GM19467 (cell line): ENCODE results near the gene GLDN.

ENCODE experiments used
- ATAC-seq: cut with Tn5 transposase; IDR thresholded peaks from one replicate; pipeline ENCODE4 v1.9.1; 2021; ENCODE audit warnings: mild to moderate bottlenecking, moderate library complexity; ENCODE audit not compliant: unreplicated experiment

GLDN gene

GRCh38 chr15:51356147-51356546 lies 14.7 kb downstream of the GLDN start:
- ATAC-seq: no peak

GRCh38 chr15:51356983-51357382 lies 15.5 kb downstream of the GLDN start:
- ATAC-seq: no peak

- no peak for ATAC-seq
Observed at GRCh38 chr15:51359981-51360380, 18.5 kb downstream of the GLDN start.

DNA sequence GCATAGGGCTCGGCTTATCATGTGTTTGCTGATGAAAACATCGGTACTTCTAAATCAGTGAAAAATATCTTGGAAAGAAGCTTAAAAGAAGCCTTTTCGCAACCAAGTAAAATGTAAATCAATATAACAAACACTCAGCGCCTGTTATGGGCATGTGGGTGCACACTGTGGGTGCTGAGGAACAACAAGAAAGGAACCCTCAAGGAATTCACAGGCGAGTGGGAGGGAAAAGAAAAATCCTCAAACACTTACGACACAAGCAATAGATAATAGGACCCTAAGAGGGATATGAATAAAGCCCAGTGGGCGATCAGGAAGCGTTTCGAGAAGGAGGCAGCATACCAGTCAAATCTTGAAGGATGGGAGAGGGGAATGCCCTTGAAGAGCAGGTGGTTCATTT lies 21.9 kb downstream of the GLDN start:
- no peak for ATAC-seq

DNA sequence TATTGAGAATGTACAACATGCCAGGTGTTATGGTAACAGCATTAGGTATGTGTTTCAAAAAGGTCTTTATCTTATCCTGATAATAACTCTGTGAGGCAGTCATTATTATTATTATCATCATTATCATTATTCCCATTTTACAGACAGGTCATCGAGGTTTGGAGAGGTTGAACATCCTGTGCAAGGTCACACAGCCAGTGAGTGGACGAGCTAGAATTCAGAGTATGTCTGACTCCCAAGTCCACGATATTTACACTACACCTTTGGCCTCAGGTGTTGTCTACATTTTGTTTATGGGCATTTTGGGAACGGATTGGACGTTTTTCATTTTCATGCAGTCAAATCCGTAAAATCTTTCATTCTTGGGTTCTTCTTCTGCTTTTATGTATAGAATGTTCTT lies 24.0 kb downstream of the GLDN start:
- no peak for ATAC-seq

DNA sequence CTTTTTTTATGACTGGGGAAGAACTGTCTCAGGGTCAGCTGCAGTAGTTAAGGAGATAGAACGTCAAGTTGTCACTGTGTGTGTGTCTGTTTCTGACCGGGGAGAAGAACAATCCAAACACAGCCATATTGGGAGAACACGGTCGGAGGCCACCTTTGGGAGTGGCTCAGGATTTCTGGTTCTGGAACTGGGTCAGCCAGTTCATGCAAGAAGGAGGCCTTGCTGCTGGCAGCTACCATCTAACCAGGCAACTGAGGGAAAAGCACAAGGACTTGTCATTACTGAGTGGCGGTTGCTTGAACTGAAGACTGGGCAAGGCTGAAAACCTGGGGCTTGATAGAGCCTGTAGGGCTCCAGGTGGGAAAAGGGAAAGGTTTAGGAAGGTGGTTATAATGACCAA lies 24.6 kb downstream of the GLDN start:
- ATAC-seq: no peak

DNA sequence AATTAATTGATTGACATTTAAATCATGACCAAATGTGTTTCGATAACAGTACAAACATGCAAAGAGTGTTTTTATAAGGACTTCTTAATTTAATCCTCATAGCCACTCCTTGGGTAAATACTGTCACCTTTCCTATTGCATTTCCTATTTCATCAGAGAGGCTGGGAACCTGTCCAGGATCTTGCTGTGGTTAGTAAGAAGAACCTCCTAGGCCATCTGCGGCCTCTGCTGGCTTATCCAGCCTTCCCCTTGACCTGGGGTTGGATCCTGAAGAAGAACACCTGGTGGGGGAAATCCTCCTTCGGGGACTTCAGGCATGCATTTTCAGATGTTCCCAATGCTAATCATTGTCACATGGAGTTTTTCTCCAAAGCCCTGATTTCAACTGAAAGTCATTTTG lies 25.5 kb downstream of the GLDN start:
- ATAC-seq: no peak

DNA sequence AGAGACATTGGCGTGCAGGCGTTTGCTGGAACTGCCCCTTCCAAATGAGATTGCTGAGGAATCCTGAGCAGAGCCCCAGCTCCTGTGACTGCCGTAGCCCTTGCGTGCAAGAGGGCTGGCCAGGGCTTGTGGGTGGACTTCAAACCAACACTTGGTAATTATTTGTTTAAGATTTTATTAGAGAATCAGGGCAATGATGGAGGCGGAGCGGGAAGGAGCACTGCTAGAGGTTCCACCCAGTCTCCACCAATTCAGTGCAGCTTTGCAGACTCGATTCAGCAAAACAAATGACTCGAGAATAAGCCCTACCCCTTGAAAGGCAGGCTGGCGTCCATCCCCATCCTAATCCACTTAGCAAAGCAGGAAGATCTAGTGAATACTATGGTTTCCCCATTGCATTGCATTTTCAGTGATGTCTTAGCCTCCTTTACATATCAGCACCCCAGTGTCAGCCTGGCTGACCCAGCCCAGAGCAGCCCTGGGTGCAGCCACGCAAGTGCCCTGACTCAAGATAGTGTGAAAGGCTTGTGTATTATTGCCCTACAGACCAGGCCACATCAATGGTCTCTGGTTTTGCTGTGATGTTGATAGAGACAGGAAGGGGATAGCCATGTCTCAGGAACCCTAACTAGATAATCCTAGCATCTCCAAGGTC lies 26.0 kb downstream of the GLDN start:
- no peak for ATAC-seq

- no peak for ATAC-seq
Observed at GRCh38 chr15:51368307-51368706, 26.9 kb downstream of the GLDN start.

- no peak for ATAC-seq
Observed at GRCh38 chr15:51368751-51369450, 27.4 kb downstream of the GLDN start.

GRCh38 chr15:51369451-51369761 lies 28.0 kb downstream of the GLDN start:
- ATAC-seq: no peak

DNA sequence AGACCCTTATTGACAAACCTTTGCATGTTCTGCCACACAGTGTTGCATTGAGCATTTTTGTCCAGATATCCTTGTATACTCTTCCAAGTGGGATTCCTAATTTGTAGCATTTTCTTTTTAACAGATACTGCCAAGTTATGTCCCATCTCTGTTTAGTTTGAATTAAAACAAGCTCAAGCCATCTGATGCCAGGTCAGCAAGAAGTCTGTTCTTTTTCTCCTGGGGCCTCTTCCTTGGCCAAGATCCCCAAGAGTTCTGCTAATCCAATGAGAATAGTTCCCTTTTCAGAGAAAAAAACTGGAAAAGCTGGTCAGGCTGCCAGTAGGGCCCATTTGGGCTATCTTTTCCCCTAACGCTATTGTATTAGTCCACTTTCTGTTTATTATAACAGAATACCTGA lies 29.8 kb downstream of the GLDN start:
- ATAC-seq: no peak

- ATAC-seq: no peak
Observed at GRCh38 chr15:51374131-51374530, 32.7 kb downstream of the GLDN start.

GRCh38 chr15:51375966-51376640 lies 34.6 kb downstream of the GLDN start:
- ATAC-seq: no peak

DNA sequence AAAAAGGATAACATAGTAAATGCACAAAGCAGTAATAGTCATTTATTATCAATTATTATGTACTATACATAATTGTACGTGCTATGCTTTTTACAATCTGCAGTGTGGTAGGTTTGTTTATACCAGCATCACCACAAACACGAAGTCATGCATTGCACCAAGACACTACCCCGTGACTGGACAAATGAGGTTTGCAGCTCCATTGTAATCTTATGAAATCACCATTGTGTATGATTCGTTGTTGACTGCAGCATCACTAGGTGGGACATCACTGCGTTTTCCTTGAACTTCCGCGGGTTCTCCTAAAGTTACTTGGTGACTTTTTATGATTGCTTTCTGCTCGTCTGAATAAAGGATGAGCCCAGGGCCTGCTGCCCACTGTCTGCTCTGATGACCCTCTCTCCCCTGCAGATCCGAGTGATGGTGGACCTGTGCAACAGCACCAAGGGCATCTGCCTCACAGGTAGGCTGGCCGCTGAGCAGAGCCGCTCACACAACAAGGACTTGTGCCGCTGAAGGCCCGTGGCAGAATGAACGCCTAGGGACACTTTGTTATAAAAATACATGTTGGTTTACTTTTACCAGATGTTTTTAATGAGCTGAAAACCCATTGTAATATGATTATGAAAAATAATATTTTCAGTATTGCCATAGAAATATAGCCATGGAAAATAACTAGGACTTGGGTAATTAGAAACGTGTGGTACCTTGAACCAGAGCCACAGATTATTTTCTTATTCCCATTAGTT lies 35.8 kb downstream of the GLDN start:
- no peak for ATAC-seq

GRCh38 chr15:51378406-51378805 lies 37.0 kb downstream of the GLDN start:
- no peak for ATAC-seq

DNA sequence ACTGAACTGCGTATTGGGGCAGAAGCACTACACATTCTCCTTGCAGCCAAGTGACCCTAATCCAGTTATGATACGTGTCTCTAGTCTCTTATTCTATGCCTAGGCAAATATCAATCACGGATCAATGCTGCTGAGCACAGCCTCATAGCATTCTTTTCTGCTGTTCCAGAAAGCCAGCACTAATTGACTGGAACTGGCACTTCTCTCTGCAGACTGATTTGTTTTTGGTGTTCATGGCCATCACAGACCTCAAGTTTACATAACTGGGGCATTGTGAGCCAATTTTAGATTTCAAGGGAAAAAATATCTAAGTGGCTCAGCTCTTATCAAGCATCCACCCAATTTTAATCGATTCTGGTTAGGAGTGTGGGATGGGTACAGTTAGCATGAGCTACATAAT lies 37.9 kb downstream of the GLDN start:
- ATAC-seq: no peak

GRCh38 chr15:51380999-51381806 lies 39.7 kb downstream of the GLDN start:
- peak; percentile 95 for ATAC-seq

DNA sequence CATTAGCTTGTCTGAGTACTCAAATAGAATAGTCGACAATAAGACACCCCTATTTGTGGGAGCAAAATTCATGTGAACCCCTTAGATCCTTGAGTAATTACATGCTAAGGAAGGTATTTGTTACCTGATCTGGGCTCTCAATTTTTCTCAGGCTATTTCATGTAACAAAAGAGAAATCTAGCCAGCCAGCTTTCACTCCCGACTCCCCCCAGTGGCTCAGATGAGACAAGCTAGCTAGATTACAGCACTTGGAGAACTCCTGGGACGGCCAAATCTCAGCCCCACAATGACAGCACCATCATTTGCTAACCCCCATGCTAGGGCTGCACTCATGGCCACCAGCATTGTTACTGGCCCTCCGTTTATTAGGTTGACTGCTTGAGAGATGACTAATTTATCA lies 41.3 kb downstream of the GLDN start:
- no peak for ATAC-seq

DNA sequence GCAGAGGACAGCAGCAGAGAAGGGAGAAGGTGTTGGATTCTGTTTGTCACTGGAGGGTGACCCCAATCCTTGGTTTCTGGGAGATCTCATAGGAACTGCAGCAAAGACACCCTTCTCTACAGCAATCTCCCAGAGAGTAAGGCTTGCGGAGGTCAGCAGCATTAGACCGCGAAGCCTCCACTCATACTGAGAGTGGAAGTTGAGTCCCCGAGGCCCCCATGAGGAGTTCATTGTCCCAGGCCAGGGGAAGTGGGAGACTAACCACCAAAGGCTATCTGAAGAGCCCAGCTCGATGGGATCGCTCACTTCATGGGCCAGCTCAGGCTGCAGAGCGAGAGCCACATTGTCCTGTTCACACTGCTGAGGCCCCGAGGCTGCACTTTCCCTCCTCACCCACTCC lies 44.6 kb downstream of the GLDN start:
- no peak for ATAC-seq

DNA sequence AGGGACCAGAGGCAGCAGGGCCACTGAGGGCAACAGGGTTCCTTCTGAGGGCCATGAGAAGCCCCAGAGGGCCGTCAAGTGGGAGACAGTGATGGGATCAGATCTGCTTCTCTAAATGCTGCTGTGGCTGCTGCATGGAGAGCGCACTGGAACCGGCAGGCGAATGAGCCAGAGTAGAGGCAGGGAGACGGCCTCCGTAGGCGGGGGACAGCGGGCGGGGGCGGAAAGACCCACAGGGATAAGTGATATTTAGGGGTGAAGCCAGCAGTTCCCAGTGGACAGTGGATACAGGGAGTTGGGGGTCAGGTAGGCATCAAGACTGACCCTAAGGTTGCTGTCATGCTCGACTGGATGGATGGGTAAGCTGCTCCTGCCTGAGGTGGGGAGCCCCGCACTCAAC lies 45.0 kb downstream of the GLDN start:
- ATAC-seq: no peak
